ENCODE measurements around the gene POLR1C. TPM values are rescaled to one million over a fixed set of nuclear protein-coding genes. Genes with fewer than 3 reads are reported as not detected.
"Not testable (repeated sequence)": the region's sequence is repeated elsewhere in the genome, so short reads cannot be mapped to it uniquely, and the experiment has no call there.

The POLR1C gene
- total and polyA plus RNA-seq, 4 donors: 10.8 to 24.3 (median 19.0) TPM

DNA sequence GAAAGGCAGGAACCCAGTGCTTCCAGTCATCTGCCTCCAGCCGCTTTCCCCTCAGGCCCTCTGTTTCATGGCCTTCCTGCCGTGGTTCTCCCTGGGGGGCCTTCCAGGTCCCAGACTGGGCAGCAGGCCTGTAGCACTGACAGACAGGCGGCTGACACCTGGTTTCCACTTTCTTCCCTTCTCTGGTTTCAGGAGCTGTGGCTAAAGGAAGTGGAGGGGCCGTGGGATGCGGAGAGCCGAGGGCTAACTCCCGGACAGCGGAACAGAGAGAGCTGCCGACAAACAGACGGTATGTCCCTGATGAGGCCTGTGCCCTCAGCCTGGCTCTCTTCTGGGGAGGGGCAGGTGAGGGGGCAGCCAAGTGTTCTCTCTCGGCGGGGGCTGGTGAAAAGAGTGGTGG, 19.2 kb upstream of the POLR1C start:
- Histone ChIP-seq H3K4me3 (ENCODE audit: low read depth in 1 of 3, low read length in 3 of 3) (no peak overlapping the region), H3K27me3 (ENCODE audit: control insufficient read depth in 4 of 4, insufficient read depth in 4 of 4, low read length in 3 of 4) (no peaks in the 10 kb centered on the region), H3K9me3 (ENCODE audit: control insufficient read depth in 4 of 4, low read length in 3 of 4) (no peaks in the 10 kb centered on the region), H3K9ac (ENCODE audit: low read depth in 1 of 2, low read length in 2 of 2) (no peak overlapping the region), H3K27ac (ENCODE audit: low read depth in 1 of 2, low read length in 2 of 2) (peak overlapping the region in 1 of 2 donors; percentile 14), H3K36me3 (ENCODE audit: control insufficient read depth in 4 of 4, insufficient read depth in 3 of 4, low read depth in 1 of 4, low read length in 3 of 4) (peaks cover 5 to 32% (median 15%) of the 10 kb centered on the region in 4 donors), H3K4me1 (ENCODE audit: control insufficient read depth in 4 of 4, insufficient read depth in 4 of 4, low read length in 3 of 4) (peaks cover 5 to 46% (median 38%) of the 10 kb centered on the region in 4 donors)
- DNase-seq (ENCODE audit: low spot score): no peak
- 86% methylated on average over 12 of the region's 12 CpGs for WGBS
- TF ChIP-seq GABPA (IDR thresholded peaks at IDR 0.05 in 1 of 2, conservative IDR thresholded peaks at IDR 0.05 in 1 of 2) (no peak), JUND (IDR thresholded peaks at IDR 0.05) (no peak), ATF3 (IDR thresholded peaks at IDR 0.05) (no peak), FOXA2 (IDR thresholded peaks at IDR 0.05) (no peak)
- TF ChIP-seq, protein P1, sequence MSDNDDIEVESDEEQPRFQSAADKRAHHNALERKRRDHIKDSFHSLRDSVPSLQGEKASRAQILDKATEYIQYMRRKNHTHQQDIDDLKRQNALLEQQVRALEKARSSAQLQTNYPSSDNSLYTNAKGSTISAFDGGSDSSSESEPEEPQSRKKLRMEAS (IDR thresholded peaks at IDR 0.05): no peak

- peaks cover 7 to 38% (median 21%) of the 10 kb centered on the region in 4 donors for H3K36me3 ChIP-seq (ENCODE audit: control insufficient read depth in 4 of 4, insufficient read depth in 3 of 4, low read depth in 1 of 4, low read length in 3 of 4)
- 94% methylated on average over 5 of the region's 5 CpGs for WGBS
- H3K27ac ChIP-seq (ENCODE audit: low read depth in 1 of 2, low read length in 2 of 2): not testable (repeated sequence)
These were observed 18.6 kb upstream of the POLR1C start for GRCh38 chr6:43498291-43498690.

GRCh38 chr6:43499028-43499815, 17.7 kb upstream of the POLR1C start:
- H3K4me1 ChIP-seq (ENCODE audit: control insufficient read depth in 4 of 4, insufficient read depth in 4 of 4, low read length in 3 of 4): peaks cover 5 to 33% (median 25%) of the 10 kb centered on the region in 4 donors
- no peaks in the 10 kb centered on the region for H3K9me3 ChIP-seq (ENCODE audit: control insufficient read depth in 4 of 4, low read length in 3 of 4)
- peak overlapping the region; percentile 25 to 71 for H3K27ac ChIP-seq (ENCODE audit: low read depth in 1 of 2, low read length in 2 of 2)
- peaks cover 7 to 44% (median 26%) of the 10 kb centered on the region in 4 donors for H3K36me3 ChIP-seq (ENCODE audit: control insufficient read depth in 4 of 4, insufficient read depth in 3 of 4, low read depth in 1 of 4, low read length in 3 of 4)
- no peaks in the 10 kb centered on the region for H3K27me3 ChIP-seq (ENCODE audit: control insufficient read depth in 4 of 4, insufficient read depth in 4 of 4, low read length in 3 of 4)
- 74% methylated on average over 12 of the region's 12 CpGs for WGBS
- TF ChIP-seq YY1 (IDR thresholded peaks at IDR 0.05) (peak; percentile 76), FOXA2 (IDR thresholded peaks at IDR 0.05) (peak; percentile 43), REST (IDR thresholded peaks at IDR 0.05) (peak; percentile 53), GABPA (IDR thresholded peaks at IDR 0.05 in 1 of 2, conservative IDR thresholded peaks at IDR 0.05 in 1 of 2) (peak in 1 of 2 donors; percentile 60), TAF1 (conservative IDR thresholded peaks at IDR 0.05) (no peak), FOXA1 (IDR thresholded peaks at IDR 0.05) (no peak), ATF3 (IDR thresholded peaks at IDR 0.05) (no peak), RAD21 (IDR thresholded peaks at IDR 0.05) (peak in 1 of 2 donors; percentile 56), RXRA (IDR thresholded peaks at IDR 0.05) (peak; percentile 49 to 66), ZBTB33 (IDR thresholded peaks at IDR 0.05) (no peak), HNF4G (IDR thresholded peaks at IDR 0.05) (peak; percentile 46), HNF4A (conservative IDR thresholded peaks at IDR 0.05) (peak; percentile 89 to 92), SP1 (IDR thresholded peaks at IDR 0.05) (peak; percentile 89)
- TF ChIP-seq, protein P1 (IDR thresholded peaks at IDR 0.05): no peak
- no peak for DNase-seq (ENCODE audit: low spot score)
- no peak overlapping the region for H3K9ac ChIP-seq (ENCODE audit: low read depth in 1 of 2, low read length in 2 of 2)
- H3K4me3 ChIP-seq (ENCODE audit: low read depth in 1 of 3, low read length in 3 of 3): no peak overlapping the region

More at GRCh38 chr6:43498291-43498690, 18.6 kb upstream of the POLR1C start:
- DNase-seq (ENCODE audit: low spot score); H3K9ac ChIP-seq (ENCODE audit: low read depth in 1 of 2, low read length in 2 of 2); H3K27me3 ChIP-seq (ENCODE audit: control insufficient read depth in 4 of 4, insufficient read depth in 4 of 4, low read length in 3 of 4); H3K9me3 ChIP-seq (ENCODE audit: control insufficient read depth in 4 of 4, low read length in 3 of 4); H3K4me3 ChIP-seq (ENCODE audit: low read depth in 1 of 3, low read length in 3 of 3): not testable (repeated sequence)
- peaks cover 5 to 42% (median 34%) of the 10 kb centered on the region in 4 donors for H3K4me1 ChIP-seq (ENCODE audit: control insufficient read depth in 4 of 4, insufficient read depth in 4 of 4, low read length in 3 of 4)

All from liver (tissue), 9 donors.